Mucosa of descending colon (tissue), 3 donors: ENCODE results near the gene SMTN. TPM values are rescaled to one million over a fixed set of nuclear protein-coding genes. Genes with fewer than 3 reads are reported as not detected.
A peak's percentile ranks its signal among the peaks of the same experiment; 100 is the strongest.

Source experiments
- ATAC-seq: fragments of 200-7000 bp; cut with Tn5 transposase; one replicate; pipeline ENCODE4 v1.9.1; 2020; ENCODE audit warnings: mild to moderate bottlenecking, moderate library complexity
- DNase-seq, 3 donors: peaks; one replicate each; pipeline ENCODE4 v3.0.0-alpha.2; 2020
- H3K36me3 ChIP-seq: fragments of 200-600 bp; one replicate; pipeline ENCODE4 v1.8.0; 2021; ENCODE audit warnings: low read depth, mild to moderate bottlenecking
- H3K4me1 ChIP-seq: fragments of 200-600 bp; one replicate; pipeline ENCODE4 v1.8.0; 2021; ENCODE audit warnings: low read depth, mild to moderate bottlenecking
- H3K4me3 ChIP-seq: fragments of 200-600 bp; one replicate; pipeline ENCODE4 v1.8.0; 2021; ENCODE audit warnings: mild to moderate bottlenecking
- H3K9me3 ChIP-seq: fragments of 200-600 bp; one replicate; pipeline ENCODE4 v1.8.0; 2021; ENCODE audit warnings: mild to moderate bottlenecking
- intact Hi-C, 2 donors: fragments of 100-400 bp; cut with DNase I in 1 of 2; cut with micrococcal nuclease in 1 of 2; formaldehyde crosslinking; loops; one replicate each; pipeline versions ENCODE4 v1.11.0 to v1.11.1; 2022; cut with DNase I, micrococcal nuclease
- total RNA-seq, 3 donors: library from RNA; stranded (reverse); fragmentation: NEBNext Ultra II Directional in 2 of 3; extraction: Animal tissue kit (Norgen Biotek cat#: 25700) in 2 of 3; gene quantifications; one replicate each; pipeline versions ENCODE4 v1.2.1 to v1.2.4, GENCODE V29; 2021 to 2023
- TF ChIP-seq, protein P1 (sequence below): fragments of 200-600 bp; IDR thresholded peaks from one replicate; pipeline ENCODE4 v1.8.0; 2022; ENCODE audit warnings: antibody characterized with exemption, mild to moderate bottlenecking
- donor health status: DM: no; HTN: no; CAD: no; lungs with moderate emphysema.
- donor health status: DM: no; HTN: no; CAD: no.
- donor health status: DM: no; HTN: yes; CAD: no.

The SMTN gene
- total RNA-seq, 3 donors from 2014 or later, result 63.6 to 799 (median 104) TPM

DNA sequence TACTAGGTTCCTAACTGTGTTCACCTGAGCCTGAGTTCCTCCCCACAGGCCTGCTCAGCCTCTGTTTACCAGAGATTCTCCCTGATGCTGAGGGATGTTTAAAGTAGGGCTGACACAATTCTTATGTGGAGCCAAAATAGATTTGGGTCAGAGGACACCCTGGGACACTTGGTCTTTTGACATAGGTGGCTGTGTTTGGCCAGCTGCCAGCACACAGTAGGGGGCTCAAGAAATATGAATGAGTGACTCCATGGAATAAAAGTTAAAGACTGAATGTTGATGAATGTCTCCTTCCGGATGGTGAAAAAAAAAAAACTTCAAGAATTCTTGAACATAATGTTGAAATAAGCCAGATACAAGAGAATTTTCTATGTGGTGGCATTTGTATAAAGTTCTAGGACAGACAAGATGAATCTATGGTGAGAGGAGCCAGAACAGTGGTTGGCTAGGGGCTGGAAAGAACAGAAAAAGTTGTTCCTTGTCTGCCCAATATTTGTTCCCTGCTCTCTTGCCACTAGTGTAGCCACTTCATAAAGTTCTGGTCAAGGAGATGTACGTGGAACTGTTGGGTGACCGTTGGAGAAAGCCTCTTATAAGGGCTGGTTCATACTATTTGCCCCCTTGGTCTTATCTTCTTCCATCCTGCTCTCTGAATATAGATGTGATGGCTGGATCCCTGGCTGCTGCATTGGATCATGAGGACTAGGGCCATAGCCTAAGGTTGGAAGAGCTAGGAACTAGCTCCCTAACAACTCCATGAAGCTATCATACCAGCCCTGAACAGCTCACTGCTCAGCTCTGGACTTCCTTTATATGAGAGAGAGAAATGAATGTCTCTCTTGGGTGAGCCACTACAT lies 40.3 kb upstream of the SMTN start:
- intact Hi-C loops, result no loop called here
- Histone ChIP-seq H3K9me3 (no peaks in the 10 kb centered on the region), H3K4me3 (no peak overlapping the region), H3K4me1 (peaks cover 12% of the 10 kb centered on the region), H3K36me3 (no peaks in the 10 kb centered on the region)
- ATAC-seq (no peak), DNase-seq (no peak)
- TF ChIP-seq, protein P1, sequence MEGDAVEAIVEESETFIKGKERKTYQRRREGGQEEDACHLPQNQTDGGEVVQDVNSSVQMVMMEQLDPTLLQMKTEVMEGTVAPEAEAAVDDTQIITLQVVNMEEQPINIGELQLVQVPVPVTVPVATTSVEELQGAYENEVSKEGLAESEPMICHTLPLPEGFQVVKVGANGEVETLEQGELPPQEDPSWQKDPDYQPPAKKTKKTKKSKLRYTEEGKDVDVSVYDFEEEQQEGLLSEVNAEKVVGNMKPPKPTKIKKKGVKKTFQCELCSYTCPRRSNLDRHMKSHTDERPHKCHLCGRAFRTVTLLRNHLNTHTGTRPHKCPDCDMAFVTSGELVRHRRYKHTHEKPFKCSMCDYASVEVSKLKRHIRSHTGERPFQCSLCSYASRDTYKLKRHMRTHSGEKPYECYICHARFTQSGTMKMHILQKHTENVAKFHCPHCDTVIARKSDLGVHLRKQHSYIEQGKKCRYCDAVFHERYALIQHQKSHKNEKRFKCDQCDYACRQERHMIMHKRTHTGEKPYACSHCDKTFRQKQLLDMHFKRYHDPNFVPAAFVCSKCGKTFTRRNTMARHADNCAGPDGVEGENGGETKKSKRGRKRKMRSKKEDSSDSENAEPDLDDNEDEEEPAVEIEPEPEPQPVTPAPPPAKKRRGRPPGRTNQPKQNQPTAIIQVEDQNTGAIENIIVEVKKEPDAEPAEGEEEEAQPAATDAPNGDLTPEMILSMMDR, result no peak

DNA sequence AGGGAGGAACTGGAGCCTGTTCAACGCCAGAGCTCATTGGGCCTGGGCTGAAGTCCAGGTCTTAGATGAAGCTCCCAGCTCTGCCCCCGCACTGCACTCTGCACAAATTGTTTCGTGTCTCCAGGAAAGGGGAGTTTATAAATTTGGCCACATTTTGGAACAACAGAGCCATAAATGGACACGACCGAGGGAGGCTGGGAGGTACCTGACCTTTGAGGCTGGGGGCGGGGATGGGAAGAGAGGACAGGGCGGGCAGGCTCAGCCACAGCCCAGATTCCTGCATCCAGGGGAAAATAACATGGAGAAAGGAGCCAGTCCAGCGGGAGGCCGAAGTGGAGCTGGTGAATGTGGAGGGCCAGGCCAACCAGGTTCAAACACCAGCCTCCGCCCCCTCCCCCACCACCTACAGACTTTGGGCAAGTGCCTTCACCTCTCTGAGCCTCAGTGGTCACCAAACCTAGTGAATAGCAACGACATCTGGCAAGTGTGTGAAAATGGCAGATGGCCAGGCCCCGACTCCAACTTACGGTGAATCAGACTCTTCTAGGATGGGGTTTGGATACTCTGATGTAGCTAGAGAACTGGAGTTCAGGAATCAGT lies 36.8 kb upstream of the SMTN start:
- H3K4me3 ChIP-seq, result no peak overlapping the region
- peak; percentile 51 for ATAC-seq
- TF ChIP-seq, protein P1, result no peak
- DNase-seq, result peak; percentile 32 to 60 (median 49)
- H3K9me3 ChIP-seq, result no peaks in the 10 kb centered on the region
- H3K4me1 ChIP-seq, result peaks cover 4% of the 10 kb centered on the region
- no peaks in the 10 kb centered on the region for H3K36me3 ChIP-seq
- intact Hi-C loops, result no loop called here

DNA sequence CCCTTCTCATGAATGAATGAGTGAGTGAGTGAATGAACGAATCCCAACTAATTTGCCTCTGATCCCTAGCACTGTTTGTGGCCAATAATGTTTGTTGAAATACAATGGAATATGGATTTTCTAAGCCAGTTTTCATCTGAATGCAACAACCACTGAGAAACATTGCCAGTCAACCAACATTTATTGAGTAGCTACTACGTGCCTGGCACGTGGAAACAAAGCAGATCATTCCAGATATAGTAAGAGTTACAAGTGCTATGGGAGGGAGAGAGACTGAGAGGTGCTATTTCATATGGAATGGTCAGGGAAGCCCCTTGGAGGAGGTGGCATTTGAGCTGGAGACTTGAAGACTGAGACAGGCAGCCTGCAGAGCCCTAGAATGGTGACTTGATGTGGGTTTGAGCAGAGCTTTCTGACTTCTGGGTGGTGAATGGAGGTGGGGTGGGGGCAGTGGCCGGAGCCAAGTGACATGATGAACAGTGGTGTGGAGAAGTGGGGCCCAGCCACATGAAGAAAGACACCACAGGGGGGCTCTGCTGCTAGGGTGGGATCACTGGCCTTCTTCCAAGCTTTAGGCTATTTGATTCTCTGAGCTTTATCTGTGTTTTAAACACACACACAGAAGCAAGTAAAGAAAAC lies 35.1 kb upstream of the SMTN start:
- peaks cover 4% of the 10 kb centered on the region for H3K4me1 ChIP-seq
- H3K9me3 ChIP-seq, result no peaks in the 10 kb centered on the region
- no peak for DNase-seq
- intact Hi-C loops, result no loop called here
- TF ChIP-seq, protein P1, result no peak
- no peak overlapping the region for H3K4me3 ChIP-seq
- no peak for ATAC-seq
- H3K36me3 ChIP-seq, result no peaks in the 10 kb centered on the region

DNA sequence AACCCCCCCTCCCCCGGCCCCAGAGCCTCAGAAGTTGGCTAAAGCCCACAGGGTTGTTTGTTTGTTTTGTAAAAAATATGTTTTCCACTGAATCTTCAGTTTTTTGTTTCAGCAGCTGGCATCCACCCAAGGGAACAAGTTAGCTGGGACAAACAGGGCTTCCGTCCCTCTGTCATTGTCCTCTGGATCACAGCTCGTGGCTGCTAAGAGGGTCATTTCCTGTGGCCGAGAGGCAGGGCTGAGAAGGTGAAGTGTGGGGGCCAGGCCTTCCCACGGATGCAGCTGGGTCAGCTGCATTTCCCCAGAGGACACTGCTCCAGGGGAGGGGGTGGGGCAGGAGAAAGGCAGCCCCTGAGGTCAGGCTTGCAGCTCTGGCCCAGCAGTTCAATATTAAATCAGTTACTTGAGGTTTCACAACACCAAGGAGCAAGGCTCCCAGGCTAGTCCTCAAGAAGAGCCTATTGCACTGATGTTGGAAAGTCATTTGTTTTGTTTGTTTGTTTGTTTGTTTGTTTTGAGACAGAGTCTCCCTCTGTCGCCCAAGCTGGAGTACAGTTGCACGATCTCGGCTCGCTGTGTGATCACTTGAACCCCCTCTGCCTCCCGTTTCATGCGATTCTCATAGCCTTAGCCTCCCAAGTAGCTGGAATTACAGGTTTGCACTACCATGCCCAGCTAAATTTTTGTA lies 34.4 kb upstream of the SMTN start:
- ATAC-seq, result no peak
- Histone ChIP-seq H3K9me3 (no peaks in the 10 kb centered on the region), H3K36me3 (no peaks in the 10 kb centered on the region), H3K4me1 (peaks cover 4% of the 10 kb centered on the region), H3K4me3 (no peak overlapping the region)
- intact Hi-C loops, result no loop called here
- TF ChIP-seq, protein P1, result no peak
- DNase-seq, result peak in 1 of 3 donors; percentile 35

DNA sequence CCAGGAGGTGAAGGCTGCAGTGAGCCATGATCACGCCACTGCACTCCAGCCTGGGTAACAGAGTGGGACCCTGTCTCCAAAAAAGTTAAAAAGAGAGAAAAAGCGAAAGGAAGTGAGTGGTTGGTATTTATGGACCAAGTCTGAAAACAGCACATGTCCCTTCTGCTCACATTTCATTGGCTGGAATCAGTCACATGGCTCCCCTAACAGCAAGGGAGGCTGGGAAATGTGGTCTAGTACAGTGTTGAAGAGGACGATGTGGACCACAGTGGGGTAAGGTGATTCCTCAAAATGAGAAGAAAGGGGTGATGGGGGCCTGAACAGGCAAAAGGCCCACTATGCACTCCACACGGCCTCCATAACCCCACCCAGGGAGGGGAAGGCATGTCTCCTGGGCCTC lies 32.5 kb upstream of the SMTN start:
- Histone ChIP-seq H3K4me3 (no peak overlapping the region), H3K9me3 (no peaks in the 10 kb centered on the region), H3K36me3 (no peaks in the 10 kb centered on the region), H3K4me1 (peaks cover 4% of the 10 kb centered on the region)
- TF ChIP-seq, protein P1, result no peak
- intact Hi-C loops, result no loop called here
- no peak for ATAC-seq
- no peak for DNase-seq
